Liver (tissue), 3 donors: Measurements from ENCODE around the gene MAP4K1.

Source experiments
- ATF3 ChIP-seq: IDR thresholded peaks from 2 replicates; pipeline ENCODE4 v1.6.1; 2016; ENCODE audit warnings: antibody characterized with exemption
- CTCF ChIP-seq: fragments of 150-350 bp; IDR thresholded peaks from 2 replicates; pipeline ENCODE4 v1.5.1; 2017; ENCODE audit warnings: improper control_type of control experiment, low read depth, low read length; ENCODE audit not compliant: missing input control
- RAD21 ChIP-seq, 2 donors: IDR thresholded peaks; 2 replicates each; pipeline ENCODE4 v1.6.1; 2016; ENCODE audit warnings: antibody characterized with exemption in 2 of 2, mild to moderate bottlenecking in 2 of 2
- REST ChIP-seq: IDR thresholded peaks from 2 replicates; pipeline ENCODE4 v1.6.1; 2016; ENCODE audit warnings: antibody characterized with exemption, mild to moderate bottlenecking
- donor health status: healthy.
- donor health status: healthy.

GRCh38 chr19:38619361-38620174 lies 1.8 kb upstream of the MAP4K1 start:
- no peak for TF ChIP-seq REST
- no peak for TF ChIP-seq CTCF
- TF ChIP-seq RAD21 (IDR thresholded peaks at IDR 0.05) = no peak
- no peak for TF ChIP-seq ATF3
